NCI-H524 treated with DMSO at 0.1 percent for 48 hours (cell line): Measurements from ENCODE around the gene CTXND1.

ENCODE experiments used
- DNase-seq: peaks from one replicate; lab custom pipeline; 2025; lab: John Stamatoyannopoulos, UW

CTXND1 gene

DNA sequence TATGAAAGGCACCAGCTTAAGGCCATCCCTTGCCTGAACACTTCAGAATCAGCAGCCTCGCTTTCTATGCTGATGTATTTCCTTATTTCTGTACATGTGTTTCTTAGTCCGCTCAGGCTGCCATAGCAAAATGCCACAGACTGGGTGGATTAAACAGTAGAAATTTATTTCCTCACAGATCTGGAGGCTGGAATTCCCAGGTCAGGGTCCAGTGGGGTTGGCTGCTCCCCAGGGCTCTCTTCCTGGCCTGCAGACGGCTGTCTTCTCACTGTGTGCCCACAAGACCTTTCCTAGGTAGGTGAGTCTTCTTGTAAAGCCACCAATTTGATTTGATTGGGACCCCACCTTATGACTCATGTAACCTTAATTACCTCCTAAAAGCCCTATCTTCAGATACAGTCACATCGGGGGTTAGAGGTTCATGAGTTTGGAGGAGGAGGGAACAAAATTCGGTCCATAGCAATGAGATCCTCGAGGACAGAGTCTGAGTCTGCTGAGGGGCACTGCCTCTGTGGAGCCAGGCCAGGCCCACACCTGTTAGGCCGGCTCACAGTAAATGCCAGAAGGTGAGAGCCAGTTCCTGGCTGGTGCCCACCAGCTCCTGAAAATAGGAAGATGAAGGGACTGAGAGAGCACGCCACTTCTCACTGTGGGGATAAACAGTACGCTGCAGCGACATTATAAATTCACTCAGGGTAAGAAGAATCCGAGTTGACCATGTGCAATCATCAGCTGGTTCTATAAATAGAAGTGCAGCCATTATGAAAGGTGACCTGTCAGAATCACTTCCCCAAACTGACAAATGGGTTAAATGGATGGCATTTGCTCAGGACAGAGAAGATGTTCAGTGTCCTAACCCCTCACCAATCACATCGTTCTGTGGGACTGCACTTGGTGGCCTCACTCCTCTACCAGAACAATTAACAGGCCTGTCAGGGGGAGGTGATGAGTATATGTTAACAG, 41.1 kb downstream of the CTXND1 start:
- no peak for DNase-seq

DNA sequence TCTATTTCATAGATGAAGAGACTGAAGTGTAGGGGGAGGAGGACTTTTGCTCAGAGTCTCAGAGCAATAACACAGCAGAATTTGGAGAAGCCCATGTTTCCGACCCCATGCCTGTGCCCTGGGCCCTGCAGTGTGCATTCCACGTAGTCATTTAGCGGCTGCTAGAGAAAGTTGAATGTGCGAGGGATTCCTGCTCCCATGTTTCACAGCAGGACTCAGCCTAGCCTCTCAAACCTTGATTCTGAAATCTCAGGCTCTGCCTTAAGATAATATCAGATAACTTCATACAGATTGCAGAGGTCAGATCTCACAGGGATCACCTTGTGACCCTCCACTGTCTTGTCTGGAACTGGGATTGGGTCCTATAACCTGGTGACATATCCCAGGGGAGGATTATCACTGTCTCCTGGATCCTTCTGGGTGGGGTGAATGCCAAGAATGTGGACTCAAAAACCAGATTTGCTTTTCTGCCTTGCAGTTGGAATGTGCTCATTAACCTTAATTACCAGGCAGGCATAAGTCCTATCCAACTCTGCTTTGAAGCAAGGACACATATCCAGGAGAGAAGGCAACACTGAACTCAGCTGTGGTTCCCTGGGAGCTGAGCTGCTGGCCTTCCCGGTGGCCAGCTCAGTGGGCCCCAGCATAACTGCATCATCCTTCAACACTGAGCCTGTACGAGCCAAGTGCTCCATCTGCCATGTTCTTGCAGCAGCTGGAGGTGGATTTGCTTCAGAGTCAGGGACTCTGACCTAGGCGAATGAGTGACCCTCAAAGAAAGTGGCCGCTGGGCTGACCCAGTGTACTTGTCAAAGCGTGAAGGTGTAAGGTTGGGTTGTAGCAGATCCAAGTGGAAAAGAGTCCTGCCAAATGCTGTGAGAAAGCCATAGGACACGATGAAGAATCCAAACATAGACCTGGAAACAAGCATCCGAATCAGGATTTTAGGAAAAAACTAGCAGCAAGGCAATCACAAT, 43.0 kb downstream of the CTXND1 start:
- no peak for DNase-seq

DNA sequence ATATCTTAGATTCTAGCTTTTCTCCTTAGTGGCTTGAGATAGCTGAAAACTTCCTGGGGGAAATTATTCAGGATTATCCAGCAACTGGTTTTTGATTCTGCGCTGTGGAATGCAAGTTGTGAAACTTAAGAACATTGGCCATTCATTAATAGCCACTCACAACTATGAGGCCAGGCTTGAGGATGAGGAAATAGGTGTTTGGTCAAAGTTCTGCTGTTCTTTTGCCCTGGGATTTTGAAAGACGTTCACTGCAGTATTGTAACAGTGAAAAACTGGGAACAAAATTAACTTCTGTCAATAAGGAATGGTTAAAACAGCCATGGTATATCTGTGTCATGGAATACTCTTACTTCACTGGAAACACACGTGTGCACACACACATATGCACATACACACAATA, 44.1 kb downstream of the CTXND1 start:
- DNase-seq: no peak

DNA sequence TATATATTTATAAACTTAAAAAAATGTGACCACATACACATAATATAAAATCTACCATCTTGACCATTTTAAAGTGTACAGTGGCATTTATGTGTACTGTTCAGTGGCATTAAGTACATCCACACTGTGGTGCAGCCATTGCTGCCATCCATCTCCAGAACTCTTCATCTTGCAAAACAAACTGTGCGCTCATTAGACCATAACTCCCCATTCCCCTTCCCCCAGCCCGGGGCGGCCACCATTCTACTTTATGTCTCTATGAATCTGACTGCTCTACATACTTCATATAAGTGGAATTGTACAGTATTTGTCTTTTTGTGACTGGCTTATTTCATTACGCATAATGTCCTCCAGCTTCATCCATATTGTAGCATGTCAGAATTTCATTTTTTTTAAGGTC, 47.8 kb downstream of the CTXND1 start:
- no peak for DNase-seq

DNA sequence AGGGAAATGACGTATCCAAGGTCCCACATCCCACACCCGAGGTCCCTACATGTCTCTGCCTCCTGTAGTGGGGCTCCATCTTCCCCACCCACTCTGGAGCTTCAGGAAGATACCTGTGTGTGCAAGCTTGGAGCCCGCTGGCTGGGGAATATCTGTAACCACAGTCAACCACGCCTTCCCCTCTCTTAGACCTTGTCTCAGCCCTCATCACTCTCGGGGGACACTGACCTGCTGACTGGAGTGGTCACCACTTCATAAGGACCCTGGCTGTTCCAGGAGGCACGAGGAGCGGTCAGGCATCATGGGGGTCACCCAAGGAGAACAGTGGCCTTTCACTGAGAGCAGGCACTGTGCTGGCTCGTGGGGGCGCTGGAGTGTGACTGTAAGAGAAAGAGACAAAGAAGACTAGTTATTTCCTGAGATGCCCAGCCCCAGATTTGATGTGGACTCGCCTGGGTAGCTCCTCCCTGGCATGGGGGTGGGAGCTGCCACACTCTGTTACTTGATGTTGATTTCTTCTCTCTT, 48.6 kb downstream of the CTXND1 start:
- no peak for DNase-seq

DNA sequence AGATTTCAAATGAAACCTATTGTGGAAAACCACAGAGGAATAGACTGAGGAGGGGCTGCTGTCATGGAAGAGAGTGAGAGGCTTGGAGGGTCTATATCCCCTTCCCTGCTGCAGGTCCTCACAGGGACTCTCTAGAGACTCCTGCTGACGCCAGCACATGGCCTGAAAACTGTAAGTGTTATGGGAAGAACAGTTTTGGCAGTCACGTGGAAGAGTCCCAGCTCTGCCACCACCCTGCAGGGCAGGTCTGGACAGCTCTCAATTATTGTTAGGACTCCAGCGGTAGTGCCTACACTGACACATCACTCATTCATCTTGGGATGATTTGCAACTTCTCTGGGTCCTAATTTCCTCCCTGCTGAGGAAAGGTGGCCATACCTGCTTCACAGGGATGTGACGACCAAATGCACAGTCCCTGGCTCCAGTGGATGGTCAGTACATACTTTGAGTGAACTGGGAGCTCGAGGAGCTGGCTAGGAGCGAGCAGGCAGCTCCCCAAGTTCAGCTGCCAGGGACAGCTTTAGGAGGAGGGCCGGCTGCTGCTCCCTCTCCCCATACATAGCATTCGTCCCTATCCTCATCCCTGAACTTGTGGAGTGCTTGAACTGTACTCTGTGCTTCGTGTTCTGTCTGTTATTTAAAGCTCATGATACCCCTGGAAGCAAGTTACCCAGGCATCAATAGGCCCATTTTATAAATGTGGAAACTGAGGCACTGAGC, 49.2 kb downstream of the CTXND1 start:
- DNase-seq: no peak

DNA sequence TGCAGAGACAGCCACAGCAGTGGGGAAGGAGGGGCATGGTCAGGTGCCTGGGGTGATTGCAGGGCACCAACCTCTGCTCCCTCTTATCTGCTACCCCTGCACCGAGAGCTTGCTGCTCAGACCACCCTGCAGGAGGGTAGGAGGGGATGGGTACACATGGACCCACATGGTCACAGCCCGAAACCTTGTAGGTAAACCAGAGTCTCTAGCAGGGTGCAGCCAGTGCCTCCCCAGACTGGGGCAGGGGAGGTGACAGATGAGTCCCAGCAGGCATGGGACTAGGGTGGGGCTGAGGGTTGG, 50.0 kb downstream of the CTXND1 start:
- no peak for DNase-seq

DNA sequence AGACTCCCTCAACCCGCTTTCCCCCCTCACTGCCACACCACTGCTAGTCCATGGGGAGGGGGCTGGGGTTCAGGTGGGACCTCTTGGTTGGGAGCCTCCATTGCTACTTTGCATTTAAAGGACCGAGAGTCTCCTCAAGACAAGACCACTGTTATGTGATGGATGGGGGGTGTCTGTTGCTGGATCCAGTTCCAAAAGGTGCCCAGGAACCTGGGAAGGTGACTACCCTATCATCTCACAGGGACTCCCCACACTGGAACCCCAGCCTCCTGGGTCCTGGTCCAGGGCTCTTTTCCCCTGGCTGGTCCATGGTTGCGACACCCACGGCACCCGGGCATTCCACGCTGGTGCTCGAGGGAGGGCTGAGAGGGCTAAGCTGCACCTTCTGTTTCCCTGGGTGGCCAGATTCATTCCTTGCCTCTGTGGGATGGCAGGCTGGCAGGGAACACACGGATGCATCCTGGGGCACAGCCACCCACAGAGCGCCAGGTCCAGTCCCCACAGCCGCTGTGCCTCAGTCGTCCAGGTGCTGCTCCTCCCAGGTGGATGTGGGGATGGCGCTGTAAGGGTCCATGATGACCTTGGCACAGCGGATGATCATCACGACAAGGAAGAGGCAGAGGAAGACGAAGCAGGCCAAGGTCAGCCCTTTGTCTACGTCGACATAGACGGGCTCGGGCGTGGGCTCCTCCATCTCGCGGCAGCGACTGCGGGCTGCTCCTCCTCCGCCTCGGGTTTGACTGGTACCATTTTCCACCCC, 50.6 kb downstream of the CTXND1 start:
- DNase-seq: no peak

DNA sequence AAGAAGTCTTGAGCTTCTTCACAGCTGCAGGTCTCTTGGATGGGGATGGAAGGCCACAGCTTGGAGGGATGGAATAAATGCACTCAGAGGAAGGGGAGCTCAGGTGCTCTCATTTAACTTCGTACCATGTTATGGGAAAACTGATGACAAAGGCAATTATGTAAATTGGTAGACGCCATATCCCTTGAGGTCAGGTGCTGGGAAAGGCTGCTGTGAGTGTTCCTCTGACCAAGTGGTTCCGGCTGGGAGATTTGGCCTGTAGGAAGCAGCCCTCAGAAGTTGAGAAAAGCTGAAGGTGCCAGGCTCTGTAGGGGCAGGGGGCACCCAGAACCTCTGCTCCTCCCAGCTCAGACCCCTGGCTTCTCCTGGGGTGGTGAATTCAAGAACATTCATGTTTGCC, 52.1 kb downstream of the CTXND1 start:
- no peak for DNase-seq

DNA sequence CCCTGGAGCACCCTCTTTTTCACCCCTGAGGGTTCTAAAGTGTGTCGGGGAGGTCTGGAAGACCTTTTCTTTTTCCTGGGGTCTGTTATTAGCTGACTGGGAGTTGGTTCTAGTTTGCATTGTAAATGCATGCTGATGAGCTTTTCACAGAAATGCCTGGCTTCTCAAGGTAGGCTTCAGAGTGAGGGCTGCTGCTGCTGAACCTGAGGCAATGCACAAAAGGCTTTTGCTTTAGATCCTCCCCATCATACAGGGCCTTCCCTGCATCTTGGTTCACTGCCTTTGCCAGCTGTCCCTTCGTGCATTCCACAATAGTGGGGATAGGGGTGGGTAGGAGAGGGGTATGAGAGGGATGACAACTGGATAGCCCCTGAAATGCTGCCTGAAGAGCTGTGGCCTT, 52.6 kb downstream of the CTXND1 start:
- no peak for DNase-seq

DNA sequence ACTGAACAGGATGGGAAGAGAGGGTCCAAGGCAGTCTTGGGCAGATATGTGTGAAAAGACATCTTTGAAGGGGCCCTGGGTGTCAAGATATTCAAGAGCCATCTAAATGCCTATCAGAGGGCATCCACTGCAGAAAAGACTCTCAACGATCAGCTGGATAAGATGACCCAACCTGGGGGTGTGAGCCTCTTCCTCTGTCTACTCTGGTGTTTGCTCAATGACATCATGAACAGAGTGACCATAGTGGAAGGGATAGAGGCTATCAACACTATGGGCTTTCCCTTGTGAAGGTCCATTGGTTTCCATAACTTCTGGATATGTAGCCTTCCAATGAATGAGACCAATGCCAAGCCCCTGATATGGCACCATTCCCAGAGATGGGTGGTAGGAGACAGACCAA, 57.1 kb downstream of the CTXND1 start:
- DNase-seq: no peak

DNA sequence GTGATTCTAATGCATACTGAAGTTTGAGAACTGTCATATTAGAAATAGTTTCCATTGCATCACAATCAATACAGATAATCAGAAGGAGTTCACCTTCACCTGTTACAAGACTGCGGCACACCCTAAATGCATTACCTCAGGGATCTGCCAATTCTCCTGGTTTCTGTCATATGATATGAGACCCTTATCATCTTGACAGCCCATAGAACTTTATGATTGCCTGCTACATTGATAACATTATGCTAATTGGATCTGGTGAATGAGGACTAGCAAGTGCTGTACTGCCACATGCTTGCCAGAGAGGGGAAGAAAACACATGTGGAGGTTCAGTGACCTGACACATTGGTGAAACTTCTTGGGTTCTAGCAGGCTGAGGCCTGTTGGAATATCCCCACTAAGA, 57.8 kb downstream of the CTXND1 start:
- DNase-seq: no peak

DNA sequence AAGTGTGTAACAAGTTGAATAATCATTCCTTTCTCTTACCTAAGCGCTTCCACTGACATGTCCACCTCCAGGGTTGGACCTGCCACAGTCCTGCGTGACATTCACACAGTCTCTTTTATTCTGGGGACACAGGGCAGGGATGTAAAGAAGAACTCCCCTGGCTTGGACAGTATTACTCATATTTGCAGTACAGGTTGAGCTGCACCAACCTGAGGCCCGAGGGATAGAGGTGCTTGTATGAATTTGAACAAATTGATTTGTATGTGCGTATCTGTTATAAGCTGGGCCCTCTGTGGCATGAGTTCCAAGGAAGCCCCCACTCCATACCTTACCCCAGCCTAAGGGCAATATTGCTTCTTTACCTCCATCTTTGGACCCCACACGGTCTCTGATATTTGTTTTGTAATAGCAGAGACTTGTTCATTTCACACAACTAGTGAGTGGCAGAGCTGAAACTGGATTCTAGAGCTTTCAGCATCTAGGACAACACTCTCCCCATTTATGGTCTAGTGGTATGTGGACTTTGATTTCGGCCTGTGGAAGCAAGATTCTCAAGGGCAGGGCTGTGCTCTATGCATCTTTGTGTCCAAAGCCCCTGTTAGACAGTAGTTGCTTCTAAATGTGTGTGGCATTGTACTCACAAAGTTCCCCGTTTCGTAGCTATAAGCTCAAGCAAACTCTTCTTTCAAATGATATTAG, 60.0 kb downstream of the CTXND1 start:
- DNase-seq: no peak

DNA sequence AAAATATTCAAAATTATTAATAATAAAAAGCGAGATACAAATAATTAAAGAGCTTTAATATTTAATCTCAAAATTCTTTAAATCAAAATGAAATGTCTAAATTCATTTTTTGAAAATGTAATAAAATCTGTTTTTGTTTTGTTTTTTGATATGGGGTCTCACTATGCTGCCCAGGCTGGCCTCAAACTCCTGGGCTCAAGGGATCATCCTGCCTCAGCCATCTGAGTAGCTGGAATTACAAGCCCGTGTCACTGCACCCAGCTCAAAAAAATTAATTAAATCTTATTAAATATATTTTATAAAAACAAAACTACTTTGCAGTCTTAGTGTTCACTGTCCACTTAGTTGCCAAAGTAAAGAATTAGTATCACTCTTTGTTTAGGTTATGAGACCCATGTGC, 60.8 kb downstream of the CTXND1 start:
- DNase-seq: no peak

DNA sequence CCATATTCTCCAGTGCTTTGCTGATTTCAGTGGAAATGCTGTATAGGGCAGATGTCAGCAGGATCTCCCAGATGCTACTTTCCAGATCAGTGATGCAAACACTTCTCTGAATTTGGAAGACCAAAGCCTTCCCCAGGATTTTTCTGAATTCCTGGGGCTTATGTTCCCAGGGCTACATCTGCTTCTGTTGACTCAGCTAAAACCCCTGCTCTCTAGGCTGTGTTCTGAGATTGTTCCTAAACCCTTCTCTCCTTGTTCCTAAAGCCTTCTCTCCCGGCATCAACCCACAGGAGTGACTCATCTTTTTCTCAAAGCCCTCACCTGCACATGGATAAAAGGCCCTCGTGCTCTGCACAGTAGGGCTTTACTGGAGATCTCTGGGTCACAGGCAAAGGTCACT, 63.8 kb downstream of the CTXND1 start:
- DNase-seq: peak; percentile 55

DNA sequence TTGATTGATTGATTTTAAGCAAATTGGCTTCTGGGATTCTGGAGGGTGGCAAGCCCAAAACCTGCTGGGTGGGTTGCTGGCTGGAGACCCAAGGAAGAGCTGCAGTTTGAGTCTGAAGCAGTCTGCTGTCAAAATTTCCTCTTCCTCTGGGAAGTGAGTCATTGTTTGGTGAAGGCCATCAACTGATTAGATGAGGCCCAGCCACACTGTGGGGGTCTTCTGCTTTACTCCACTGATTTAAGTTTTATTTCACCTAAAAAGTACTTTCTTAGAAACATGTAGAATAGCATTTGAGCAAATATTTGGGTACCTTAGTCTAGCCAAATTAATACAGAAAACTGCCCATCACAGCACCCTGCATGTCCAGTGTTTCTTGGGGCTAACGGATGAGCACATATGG, 65.4 kb downstream of the CTXND1 start:
- no peak for DNase-seq

DNA sequence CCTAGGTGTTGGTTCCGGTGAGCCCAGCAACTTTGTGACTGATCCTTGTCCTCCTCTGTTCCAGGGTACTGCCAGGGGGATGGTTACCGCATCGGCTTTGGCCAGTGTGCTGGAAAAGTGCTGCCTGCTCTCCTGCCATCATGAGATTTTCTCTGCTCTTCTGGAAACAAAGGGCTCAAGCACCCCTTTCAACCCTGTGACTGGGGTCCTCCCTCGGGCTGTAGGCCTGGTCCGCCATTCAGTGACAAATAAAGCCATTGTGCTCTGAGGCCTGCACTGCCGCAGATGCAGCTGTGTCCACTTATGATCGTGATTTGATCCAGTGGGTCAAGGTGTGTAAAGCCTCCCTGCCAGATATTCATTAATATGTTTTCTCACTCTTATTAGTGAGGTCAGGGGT, 65.9 kb downstream of the CTXND1 start:
- DNase-seq: no peak

DNA sequence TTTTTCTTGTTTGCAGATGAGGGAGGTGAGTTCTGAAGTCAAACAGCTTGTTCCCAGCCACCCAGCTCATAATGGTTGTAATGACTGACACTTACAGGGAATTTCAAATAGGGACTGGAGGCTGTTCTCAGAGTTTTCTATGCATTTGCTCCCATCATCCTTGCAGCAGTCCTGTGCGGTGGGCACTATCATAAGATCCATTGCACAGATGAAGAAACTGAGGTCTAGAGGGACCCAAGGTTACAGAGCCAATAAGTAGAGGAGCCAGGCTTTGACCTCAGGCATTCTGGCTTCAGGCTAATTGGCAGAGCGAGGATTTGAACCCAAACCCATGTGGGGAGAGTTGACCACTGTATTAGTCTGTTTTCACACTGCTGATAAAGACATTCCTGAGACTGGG, 66.9 kb downstream of the CTXND1 start:
- DNase-seq: no peak

DNA sequence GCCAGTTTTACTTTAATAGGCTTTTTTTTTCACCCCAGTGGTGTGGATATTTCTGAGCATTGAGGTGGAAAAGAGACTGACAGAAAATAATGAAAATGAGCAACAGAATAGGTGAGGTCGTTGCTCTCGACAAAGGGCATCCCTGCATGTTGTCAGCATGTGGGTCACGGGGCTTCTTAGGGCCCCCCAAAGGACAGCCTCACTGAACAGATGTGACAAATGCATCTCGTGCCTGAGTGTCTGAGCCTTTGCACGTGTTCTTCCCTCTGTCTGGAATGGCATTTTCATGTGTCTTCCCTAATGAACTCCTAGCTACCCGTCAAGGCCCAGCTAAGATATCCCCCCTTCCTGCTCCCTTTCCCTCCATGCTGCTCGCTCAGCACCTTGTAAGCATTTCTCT, 67.5 kb downstream of the CTXND1 start:
- no peak for DNase-seq

DNA sequence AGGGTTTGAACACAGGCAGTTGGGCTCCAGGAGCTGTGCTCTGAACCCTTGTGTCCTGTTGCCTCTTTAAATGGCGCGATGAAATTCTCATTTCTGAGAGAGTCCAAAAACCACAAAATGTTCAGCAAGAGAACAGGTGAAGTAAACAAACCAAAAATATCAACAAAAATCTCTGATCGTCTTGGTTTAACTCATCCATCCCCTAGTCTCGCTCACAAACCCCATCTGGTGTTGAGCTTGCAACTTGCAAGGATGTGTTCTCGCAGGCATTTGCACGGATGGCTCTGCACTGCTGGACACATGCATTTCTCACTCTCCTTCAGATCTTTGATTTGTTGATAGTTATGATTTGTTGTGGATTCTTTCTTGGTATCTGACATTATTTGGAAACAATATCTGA, 68.1 kb downstream of the CTXND1 start:
- no peak for DNase-seq

DNA sequence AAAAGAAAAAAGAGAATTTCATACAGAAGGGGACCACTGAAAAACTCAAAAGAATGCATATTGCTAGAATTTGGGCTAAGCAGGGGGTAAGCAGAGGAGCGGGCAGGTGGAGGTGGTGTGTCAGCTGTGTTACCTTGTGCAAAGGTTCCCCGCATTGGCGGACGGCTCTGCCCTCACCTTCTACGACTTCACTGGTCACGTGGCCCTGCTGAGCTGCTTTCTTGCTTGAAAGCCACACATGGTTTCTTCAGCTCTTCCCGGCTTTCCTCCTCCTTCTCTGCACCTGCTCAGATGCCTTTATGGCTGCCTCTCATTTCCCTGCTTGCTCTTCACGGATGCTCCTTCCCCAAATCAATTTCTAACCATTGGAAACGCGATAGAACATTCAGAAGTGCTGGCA, 68.7 kb downstream of the CTXND1 start:
- no peak for DNase-seq
